HUES48 (cell line): ENCODE results near the gene DNAJB6.

ENCODE experiments used
- H3K27ac ChIP-seq: one replicate; pipeline ENCODE4 v1.7.0; 2013; ENCODE audit warnings: low read depth, low read length, inconsistent platforms
- H3K27me3 ChIP-seq: 2 replicates; pipeline ENCODE4 v1.6.1; 2013; ENCODE audit warnings: mild to moderate bottlenecking, low read length; ENCODE audit not compliant: control insufficient read depth, insufficient read depth
- H3K36me3 ChIP-seq: 2 replicates; pipeline ENCODE4 v1.6.1; 2013; ENCODE audit warnings: low read length; ENCODE audit not compliant: control insufficient read depth, insufficient read depth
- H3K4me1 ChIP-seq: 2 replicates; pipeline ENCODE4 v1.6.1; 2013; ENCODE audit warnings: mild to moderate bottlenecking, low read length; ENCODE audit not compliant: control insufficient read depth, insufficient read depth
- H3K4me3 ChIP-seq: 2 replicates; pipeline ENCODE4 v1.5.1; 2013; ENCODE audit warnings: mild to moderate bottlenecking, low read depth, low read length
- H3K9ac ChIP-seq: 2 replicates; pipeline ENCODE4 v1.6.1; 2013; ENCODE audit warnings: mild to moderate bottlenecking, low read depth, low read length, moderate library complexity
- H3K9me3 ChIP-seq: 2 replicates; pipeline ENCODE4 v1.6.1; 2013; ENCODE audit warnings: low read length; ENCODE audit not compliant: control insufficient read depth, insufficient read depth

Gene DNAJB6

GRCh38 chr7:157386979-157387800, 50.4 kb downstream of the DNAJB6 start:
- Histone ChIP-seq H3K36me3 (peaks cover 90% of the 10 kb centered on the region), H3K27me3 (no peaks in the 10 kb centered on the region), H3K27ac (peak overlapping the region; percentile 79), H3K9ac (no peak overlapping the region), H3K4me3 (no peak overlapping the region), H3K9me3 (no peaks in the 10 kb centered on the region), H3K4me1 (peaks cover 17% of the 10 kb centered on the region; the same call in 1 of the 2 replicates)

GRCh38 chr7:157388301-157388700, 51.5 kb downstream of the DNAJB6 start:
- Histone ChIP-seq H3K27ac (no peak overlapping the region), H3K9ac (no peak overlapping the region), H3K4me1 (peaks cover 17% of the 10 kb centered on the region; the same call in 1 of the 2 replicates), H3K4me3 (no peak overlapping the region), H3K9me3 (no peaks in the 10 kb centered on the region), H3K36me3 (peaks cover 89% of the 10 kb centered on the region), H3K27me3 (no peaks in the 10 kb centered on the region)

- peaks cover 17% of the 10 kb centered on the region; the same call in 1 of the 2 replicates for H3K4me1 ChIP-seq
- H3K36me3 ChIP-seq = peaks cover 85% of the 10 kb centered on the region
- H3K9ac ChIP-seq = no peak overlapping the region
- H3K27ac ChIP-seq = no peak overlapping the region
- no peaks in the 10 kb centered on the region for H3K27me3 ChIP-seq
- no peak overlapping the region for H3K4me3 ChIP-seq
- no peaks in the 10 kb centered on the region for H3K9me3 ChIP-seq
These were observed 53.3 kb downstream of the DNAJB6 start for GRCh38 chr7:157389951-157390730.

GRCh38 chr7:157391036-157391710, 54.4 kb downstream of the DNAJB6 start:
- Histone ChIP-seq H3K36me3 (peaks cover 83% of the 10 kb centered on the region), H3K9ac (no peak overlapping the region), H3K4me3 (no peak overlapping the region), H3K4me1 (peaks cover 17% of the 10 kb centered on the region; the same call in 1 of the 2 replicates), H3K27ac (no peak overlapping the region), H3K9me3 (no peaks in the 10 kb centered on the region), H3K27me3 (no peaks in the 10 kb centered on the region)

GRCh38 chr7:157392256-157393037, 55.6 kb downstream of the DNAJB6 start:
- Histone ChIP-seq H3K9ac (no peak overlapping the region), H3K36me3 (peaks cover 87% of the 10 kb centered on the region), H3K27ac (no peak overlapping the region), H3K27me3 (no peaks in the 10 kb centered on the region), H3K9me3 (no peaks in the 10 kb centered on the region), H3K4me1 (peaks cover 12% of the 10 kb centered on the region; the same call in 1 of the 2 replicates), H3K4me3 (no peak overlapping the region)

- Histone ChIP-seq H3K36me3 (peaks cover 82% of the 10 kb centered on the region), H3K4me3 (no peak overlapping the region), H3K27ac (no peak overlapping the region), H3K9me3 (no peaks in the 10 kb centered on the region), H3K9ac (no peak overlapping the region), H3K27me3 (no peaks in the 10 kb centered on the region), H3K4me1 (peaks cover 7% of the 10 kb centered on the region; the same call in 1 of the 2 replicates)
These were observed 57.7 kb downstream of the DNAJB6 start for GRCh38 chr7:157394246-157395191.

- Histone ChIP-seq H3K36me3 (peaks cover 82% of the 10 kb centered on the region), H3K4me3 (no peak overlapping the region), H3K27me3 (no peaks in the 10 kb centered on the region), H3K9me3 (no peaks in the 10 kb centered on the region), H3K4me1 (0 out of 2 replicates have a peak, but pooled peaks cover under 1% of the 10 kb centered on the region), H3K27ac (no peak overlapping the region), H3K9ac (no peak overlapping the region)
These were observed 58.4 kb downstream of the DNAJB6 start for GRCh38 chr7:157395206-157395605.

- Histone ChIP-seq H3K4me3 (no peak overlapping the region), H3K9me3 (no peaks in the 10 kb centered on the region), H3K27me3 (no peaks in the 10 kb centered on the region), H3K9ac (no peak overlapping the region), H3K36me3 (peaks cover 82% of the 10 kb centered on the region), H3K4me1 (no peaks in the 10 kb centered on the region), H3K27ac (no peak overlapping the region)
These were observed 59.7 kb downstream of the DNAJB6 start for GRCh38 chr7:157396316-157397035.

- peaks cover 82% of the 10 kb centered on the region for H3K36me3 ChIP-seq
- no peak overlapping the region for H3K9ac ChIP-seq
- H3K27me3 ChIP-seq = no peaks in the 10 kb centered on the region
- no peaks in the 10 kb centered on the region for H3K4me1 ChIP-seq
- no peak overlapping the region for H3K4me3 ChIP-seq
- H3K27ac ChIP-seq = no peak overlapping the region
- H3K9me3 ChIP-seq = no peaks in the 10 kb centered on the region
These were observed 60.4 kb downstream of the DNAJB6 start for GRCh38 chr7:157397036-157397720.
